Measurements from ENCODE around the gene SLC37A2. TPM values are rescaled to one million over a fixed set of nuclear protein-coding genes. Genes with fewer than 3 reads are reported as not detected.

SLC37A2 gene
- total RNA-seq, 1 experiment from 2014 or later, result 13.8 TPM

DNA sequence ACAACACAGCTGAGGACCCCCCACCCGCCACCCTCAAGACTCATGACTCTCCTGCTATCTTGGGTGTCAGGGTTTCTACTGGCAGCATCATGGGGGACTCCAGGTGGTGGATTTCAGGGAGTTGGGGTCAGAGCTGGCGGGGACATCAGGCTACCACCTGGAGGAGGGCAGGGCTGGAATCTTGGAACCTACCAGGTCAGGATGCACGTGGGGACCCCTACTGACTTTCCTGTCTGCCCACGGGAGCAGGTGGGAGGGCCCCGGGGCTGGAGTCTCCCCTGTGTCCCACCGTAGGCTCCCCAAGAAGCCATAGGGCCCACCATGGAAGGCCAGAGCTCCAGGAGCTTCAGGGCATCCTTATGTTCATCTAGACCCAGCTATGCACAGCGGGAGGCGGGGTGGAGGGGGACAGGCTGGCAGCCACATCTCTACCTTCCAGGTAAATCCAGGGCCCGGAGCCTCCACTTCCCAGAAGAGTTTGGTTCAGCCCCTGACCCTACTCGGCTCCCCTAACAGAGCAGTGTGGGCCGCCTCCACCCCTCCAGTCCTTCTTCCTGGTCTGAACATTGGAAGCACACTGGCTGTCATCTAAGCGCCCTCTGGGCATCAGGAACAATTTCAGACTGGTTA is 10.0 kb downstream of the SLC37A2 start:
- CTCF ChIA-PET, result interaction anchor here (1.0 to 1.2 kb wide), 2 partner anchors 10 to 18 kb away, joined by 4 to 7 read pairs; partner anchors contain the start of gene SLC37A2
- Histone ChIP-seq H3K27me3 (replicated peaks; ENCODE audit: control insufficient read depth, insufficient read depth, low read length) (no peaks in the 10 kb centered on the region), H3K9me3 (no peaks in the 10 kb centered on the region), H3K4me3 (ENCODE audit: low read depth, low read length) (no peak overlapping the region), H3K36me3 (ENCODE audit: control insufficient read depth, insufficient read depth, low read length) (no peaks in the 10 kb centered on the region), H3K4me1 (peaks cover 54% of the 10 kb centered on the region)
- peak in 1 of 2 experiments; percentile 36 for DNase-seq
- intact Hi-C loops (cut with micrococcal nuclease; ENCODE audit: unreplicated experiment), result no loop called here
- peaks cover 6% of the 10 kb centered on the region for H3K36me3 Mint-ChIP-seq (ENCODE audit: insufficient read depth, unreplicated experiment)
- no peaks in the 10 kb centered on the region for H3K9me3 Mint-ChIP-seq (ENCODE audit: unreplicated experiment)
- POLR2A ChIA-PET, result no interaction called here
- TF ChIP-seq CTCF (IDR thresholded peaks at IDR 0.05; ENCODE audit: insufficient read depth in 1 of 2, low read depth in 1 of 2, low read length in 1 of 2, severe bottlenecking in 1 of 2, unreplicated experiment in 1 of 2), result no peak
- peaks cover 42% of the 10 kb centered on the region for H3K4me1 Mint-ChIP-seq (ENCODE audit: low read depth, unreplicated experiment)
- H3K27me3 Mint-ChIP-seq (ENCODE audit: insufficient read depth, unreplicated experiment), result no peaks in the 10 kb centered on the region
- H3K27ac Mint-ChIP-seq (ENCODE audit: unreplicated experiment), result peak overlapping the region; percentile 57
- no TSS peak for BruUV-seq (replicated peaks)
- H3K4me3 Mint-ChIP-seq (ENCODE audit: unreplicated experiment), result no peak overlapping the region

DNA sequence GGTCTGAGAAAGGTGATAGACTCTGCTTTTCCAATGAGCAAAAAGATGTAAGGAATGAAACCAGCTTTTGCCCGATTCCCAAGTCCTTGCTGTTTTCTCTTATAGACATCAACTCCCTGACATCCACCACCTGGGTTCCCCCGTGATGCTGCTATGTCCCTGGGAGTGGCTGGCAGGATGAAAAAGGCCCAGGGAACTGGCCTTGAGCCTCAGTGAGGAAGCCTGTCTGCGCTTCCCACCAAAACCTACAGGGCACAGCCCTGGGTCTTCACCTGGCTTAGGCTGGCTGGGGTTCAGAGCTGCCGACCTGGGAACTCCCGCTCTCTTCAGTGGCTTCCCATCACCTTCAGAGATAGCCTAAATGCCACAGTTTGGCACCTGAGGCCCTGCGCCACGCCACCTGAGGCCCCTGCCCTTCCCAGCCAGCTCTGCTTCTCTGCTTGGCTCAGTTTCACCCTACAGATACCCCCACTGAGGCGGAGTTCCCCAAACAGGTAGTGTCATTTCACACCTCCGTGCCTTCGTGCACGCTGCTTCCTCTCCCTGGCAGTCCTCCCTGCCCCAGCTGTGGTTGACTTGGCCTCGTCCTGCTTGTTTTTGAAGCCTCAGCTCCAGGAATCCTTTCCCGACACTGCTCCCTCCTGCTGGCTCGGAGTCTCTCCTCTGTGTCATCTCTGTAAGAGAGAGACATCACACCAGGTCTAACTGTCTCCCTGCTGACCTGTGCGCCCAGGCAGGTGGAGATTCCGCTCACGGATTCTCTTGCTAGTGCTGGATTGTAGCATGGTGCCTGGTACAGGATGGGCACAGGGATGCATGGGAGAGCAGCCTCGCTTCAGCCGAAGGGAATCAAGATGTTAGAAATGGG is 10.7 kb downstream of the SLC37A2 start:
- Histone ChIP-seq H3K4me1 (peaks cover 54% of the 10 kb centered on the region), H3K9me3 (no peaks in the 10 kb centered on the region), H3K36me3 (ENCODE audit: control insufficient read depth, insufficient read depth, low read length) (no peaks in the 10 kb centered on the region), H3K27me3 (replicated peaks; ENCODE audit: control insufficient read depth, insufficient read depth, low read length) (no peaks in the 10 kb centered on the region), H3K4me3 (ENCODE audit: low read depth, low read length) (no peak overlapping the region)
- no peaks in the 10 kb centered on the region for H3K27me3 Mint-ChIP-seq (ENCODE audit: insufficient read depth, unreplicated experiment)
- no peak for TF ChIP-seq CTCF (IDR thresholded peaks at IDR 0.05; ENCODE audit: insufficient read depth in 1 of 2, low read depth in 1 of 2, low read length in 1 of 2, severe bottlenecking in 1 of 2, unreplicated experiment in 1 of 2)
- intact Hi-C loops (cut with micrococcal nuclease; ENCODE audit: unreplicated experiment), result no loop called here
- no peak overlapping the region for H3K4me3 Mint-ChIP-seq (ENCODE audit: unreplicated experiment)
- ChIA-PET CTCF (interaction anchor here (2.3 kb wide), 1 partner anchor 17 kb away, joined by 10 read pairs; no protein-coding TSS in a partner anchor), POLR2A (no interaction called here)
- peaks cover 6% of the 10 kb centered on the region for H3K36me3 Mint-ChIP-seq (ENCODE audit: insufficient read depth, unreplicated experiment)
- DNase-seq, result peak in 1 of 2 experiments; percentile 29
- H3K27ac Mint-ChIP-seq (ENCODE audit: unreplicated experiment), result peak overlapping the region; percentile 21
- peaks cover 42% of the 10 kb centered on the region for H3K4me1 Mint-ChIP-seq (ENCODE audit: low read depth, unreplicated experiment)
- BruUV-seq (replicated peaks), result no TSS peak
- no peaks in the 10 kb centered on the region for H3K9me3 Mint-ChIP-seq (ENCODE audit: unreplicated experiment)

DNA sequence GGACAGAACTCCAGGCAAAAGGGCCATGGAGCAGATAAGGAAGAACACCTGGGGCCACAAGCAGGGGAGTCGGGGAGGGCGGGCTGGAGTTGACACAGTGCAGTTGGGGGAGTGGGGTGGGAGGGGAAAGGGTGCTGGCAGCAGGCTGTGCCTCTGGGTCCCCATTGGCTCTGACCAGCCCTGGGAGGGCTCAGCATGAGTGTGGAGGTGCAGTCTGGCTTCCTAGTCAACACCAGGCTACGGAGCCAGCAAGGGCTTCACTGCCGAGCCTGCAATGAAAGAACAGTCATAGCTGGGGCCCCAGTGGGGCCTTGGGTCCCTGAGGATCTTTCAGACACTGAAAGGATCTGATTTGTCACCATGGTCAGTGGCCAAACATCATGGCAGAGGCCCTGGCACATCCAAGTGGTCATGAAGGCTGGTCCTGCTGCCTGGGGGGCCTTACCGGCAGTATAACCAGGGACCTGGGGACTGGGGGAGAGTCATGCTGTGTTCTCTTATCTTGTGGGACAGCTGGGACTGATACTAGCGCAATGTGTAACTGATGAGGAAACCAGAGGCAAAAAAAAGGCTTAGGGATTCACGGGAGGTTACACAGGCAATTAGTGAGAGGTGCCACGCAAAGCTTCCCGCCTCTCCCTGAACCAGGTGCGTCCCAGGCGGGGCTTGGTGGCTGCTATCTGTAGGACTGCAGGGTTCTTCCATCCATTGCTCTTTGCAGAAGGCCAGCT is 11.6 kb downstream of the SLC37A2 start:
- H3K9me3 Mint-ChIP-seq (ENCODE audit: unreplicated experiment), result no peaks in the 10 kb centered on the region
- Histone ChIP-seq H3K36me3 (ENCODE audit: control insufficient read depth, insufficient read depth, low read length) (no peaks in the 10 kb centered on the region), H3K4me1 (peaks cover 54% of the 10 kb centered on the region), H3K27me3 (replicated peaks; ENCODE audit: control insufficient read depth, insufficient read depth, low read length) (no peaks in the 10 kb centered on the region), H3K9me3 (no peaks in the 10 kb centered on the region), H3K4me3 (ENCODE audit: low read depth, low read length) (no peak overlapping the region)
- intact Hi-C loops (cut with micrococcal nuclease; ENCODE audit: unreplicated experiment), result no loop called here
- ChIA-PET CTCF (interaction anchor here (2.3 kb wide), 1 partner anchor 16 kb away, joined by 10 read pairs; no protein-coding TSS in a partner anchor), POLR2A (no interaction called here)
- H3K27ac Mint-ChIP-seq (ENCODE audit: unreplicated experiment), result peak overlapping the region; percentile 21
- H3K4me3 Mint-ChIP-seq (ENCODE audit: unreplicated experiment), result no peak overlapping the region
- TF ChIP-seq CTCF (IDR thresholded peaks at IDR 0.05; ENCODE audit: insufficient read depth in 1 of 2, low read depth in 1 of 2, low read length in 1 of 2, severe bottlenecking in 1 of 2, unreplicated experiment in 1 of 2), result no peak
- peak in 1 of 2 experiments; percentile 54 for DNase-seq
- H3K27me3 Mint-ChIP-seq (ENCODE audit: insufficient read depth, unreplicated experiment), result no peaks in the 10 kb centered on the region
- H3K4me1 Mint-ChIP-seq (ENCODE audit: low read depth, unreplicated experiment), result peaks cover 39% of the 10 kb centered on the region
- no TSS peak for BruUV-seq (replicated peaks)
- H3K36me3 Mint-ChIP-seq (ENCODE audit: insufficient read depth, unreplicated experiment), result peaks cover 6% of the 10 kb centered on the region
